ENCODE measurements around the gene USH2A. TPM values are rescaled to one million over a fixed set of nuclear protein-coding genes. Genes with fewer than 3 reads are reported as not detected.

USH2A gene
- total RNA-seq, 1 donor from 2014 or later, result 0.55 TPM

DNA sequence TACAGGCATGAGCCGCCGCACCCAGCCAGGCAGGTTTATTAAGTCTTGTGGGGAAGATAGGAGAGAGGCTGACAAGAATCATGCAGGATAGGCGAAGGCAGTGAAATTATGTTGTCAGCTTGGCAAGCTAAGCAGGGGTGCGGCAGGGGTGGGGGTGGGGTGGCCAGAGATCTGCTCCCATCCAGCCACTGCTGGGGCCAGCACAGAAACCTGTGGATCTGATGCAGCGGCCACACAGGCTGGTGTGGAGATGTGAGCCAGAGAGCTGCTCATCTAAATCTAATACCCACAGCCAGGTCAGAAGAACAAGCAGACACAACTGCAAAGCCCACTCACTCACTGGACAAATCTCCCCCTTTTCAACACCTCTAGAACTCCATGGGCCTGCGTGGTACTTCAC, 787.4 kb downstream of the USH2A start:
- no peak for DNase-seq (ENCODE audit: low spot score, unreplicated experiment)
- H3K4me3 Mint-ChIP-seq (ENCODE audit: low read depth), result no peak overlapping the region
- H3K36me3 Mint-ChIP-seq (ENCODE audit: insufficient read depth), result no peaks in the 10 kb centered on the region
- peaks cover 26% of the 10 kb centered on the region for H3K4me1 Mint-ChIP-seq (ENCODE audit: low read depth)
- TF ChIP-seq, protein P1, sequence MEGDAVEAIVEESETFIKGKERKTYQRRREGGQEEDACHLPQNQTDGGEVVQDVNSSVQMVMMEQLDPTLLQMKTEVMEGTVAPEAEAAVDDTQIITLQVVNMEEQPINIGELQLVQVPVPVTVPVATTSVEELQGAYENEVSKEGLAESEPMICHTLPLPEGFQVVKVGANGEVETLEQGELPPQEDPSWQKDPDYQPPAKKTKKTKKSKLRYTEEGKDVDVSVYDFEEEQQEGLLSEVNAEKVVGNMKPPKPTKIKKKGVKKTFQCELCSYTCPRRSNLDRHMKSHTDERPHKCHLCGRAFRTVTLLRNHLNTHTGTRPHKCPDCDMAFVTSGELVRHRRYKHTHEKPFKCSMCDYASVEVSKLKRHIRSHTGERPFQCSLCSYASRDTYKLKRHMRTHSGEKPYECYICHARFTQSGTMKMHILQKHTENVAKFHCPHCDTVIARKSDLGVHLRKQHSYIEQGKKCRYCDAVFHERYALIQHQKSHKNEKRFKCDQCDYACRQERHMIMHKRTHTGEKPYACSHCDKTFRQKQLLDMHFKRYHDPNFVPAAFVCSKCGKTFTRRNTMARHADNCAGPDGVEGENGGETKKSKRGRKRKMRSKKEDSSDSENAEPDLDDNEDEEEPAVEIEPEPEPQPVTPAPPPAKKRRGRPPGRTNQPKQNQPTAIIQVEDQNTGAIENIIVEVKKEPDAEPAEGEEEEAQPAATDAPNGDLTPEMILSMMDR (IDR thresholded peaks at IDR 0.05; ENCODE audit: unreplicated experiment), result no peak
- peaks cover 8% of the 10 kb centered on the region for H3K27me3 Mint-ChIP-seq
- no peaks in the 10 kb centered on the region for H3K9me3 Mint-ChIP-seq (ENCODE audit: low read depth)
- H3K27ac Mint-ChIP-seq, result peak overlapping the region; percentile 73

DNA sequence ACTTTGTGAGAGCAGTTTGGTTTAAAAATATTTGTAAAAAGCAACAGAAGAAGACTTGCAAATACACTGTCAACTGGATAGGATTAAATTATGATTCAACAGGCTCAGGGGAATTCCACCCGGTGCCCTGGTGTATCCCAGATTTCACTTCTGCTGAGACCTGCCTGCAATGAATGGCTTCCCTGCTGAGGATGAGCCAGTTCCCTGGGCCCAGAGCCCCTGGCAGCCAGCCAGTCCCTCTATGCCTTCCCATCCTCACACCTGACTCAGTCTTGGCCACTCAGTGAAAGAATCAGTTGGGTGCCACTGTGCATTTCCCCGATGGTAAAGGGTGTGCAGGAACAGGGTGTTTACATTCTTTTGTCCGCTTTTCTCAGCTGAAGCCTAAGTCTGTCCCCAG, 791.8 kb downstream of the USH2A start:
- H3K4me3 Mint-ChIP-seq (ENCODE audit: low read depth), result no peak overlapping the region
- H3K27me3 Mint-ChIP-seq, result peaks cover 8% of the 10 kb centered on the region
- H3K4me1 Mint-ChIP-seq (ENCODE audit: low read depth), result peaks cover 14% of the 10 kb centered on the region
- TF ChIP-seq, protein P1 (IDR thresholded peaks at IDR 0.05; ENCODE audit: unreplicated experiment), result no peak
- H3K36me3 Mint-ChIP-seq (ENCODE audit: insufficient read depth), result no peaks in the 10 kb centered on the region
- no peak overlapping the region for H3K27ac Mint-ChIP-seq
- H3K9me3 Mint-ChIP-seq (ENCODE audit: low read depth), result no peaks in the 10 kb centered on the region
- no peak for DNase-seq (ENCODE audit: low spot score, unreplicated experiment)

DNA sequence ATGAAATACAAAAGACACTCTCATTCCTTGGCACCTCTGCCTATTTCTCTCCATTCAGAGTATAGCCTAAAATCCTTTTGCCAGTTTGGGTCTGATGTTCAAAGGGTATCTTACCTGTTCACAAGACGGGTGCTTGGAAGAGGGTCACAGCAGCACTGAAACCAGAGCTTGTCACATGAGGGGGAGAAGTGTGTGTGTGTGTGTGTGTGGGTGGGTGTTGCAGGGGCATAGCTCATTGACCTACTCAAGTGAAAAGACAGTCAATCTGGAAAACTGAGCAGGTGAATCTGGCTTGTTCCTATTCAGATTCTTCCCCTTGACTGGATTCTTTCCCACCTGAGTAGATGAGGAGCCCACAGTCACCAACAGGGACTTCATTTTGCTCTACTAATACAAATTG, 792.2 kb downstream of the USH2A start:
- no peak overlapping the region for H3K4me3 Mint-ChIP-seq (ENCODE audit: low read depth)
- no peaks in the 10 kb centered on the region for H3K9me3 Mint-ChIP-seq (ENCODE audit: low read depth)
- TF ChIP-seq, protein P1 (IDR thresholded peaks at IDR 0.05; ENCODE audit: unreplicated experiment), result no peak
- no peaks in the 10 kb centered on the region for H3K36me3 Mint-ChIP-seq (ENCODE audit: insufficient read depth)
- DNase-seq (ENCODE audit: low spot score, unreplicated experiment), result no peak
- H3K4me1 Mint-ChIP-seq (ENCODE audit: low read depth), result peaks cover 9% of the 10 kb centered on the region
- H3K27me3 Mint-ChIP-seq, result peaks cover 8% of the 10 kb centered on the region
- no peak overlapping the region for H3K27ac Mint-ChIP-seq

DNA sequence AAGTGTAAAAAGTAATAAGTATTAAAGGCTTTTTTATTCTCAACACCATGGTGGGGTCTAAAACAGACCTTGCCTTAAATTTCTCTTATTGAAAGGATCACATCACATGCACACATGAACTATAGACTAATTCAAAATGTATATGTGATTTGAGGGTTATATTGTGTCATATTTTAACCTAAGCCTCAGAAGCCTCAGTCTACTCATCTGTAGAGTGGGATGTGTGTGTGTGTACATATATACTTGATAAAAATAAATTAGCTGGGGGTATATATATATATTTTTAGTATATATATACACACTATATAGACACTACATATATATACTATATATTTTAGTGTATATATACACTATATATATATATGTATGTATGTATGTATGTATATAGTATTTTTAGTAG, 797.3 kb downstream of the USH2A start:
- DNase-seq (ENCODE audit: low spot score, unreplicated experiment), result no peak
- Mint-ChIP-seq H3K36me3 (ENCODE audit: insufficient read depth) (peaks cover under 1% of the 10 kb centered on the region), H3K27ac (no peak overlapping the region), H3K4me3 (ENCODE audit: low read depth) (no peak overlapping the region), H3K4me1 (ENCODE audit: low read depth) (no peaks in the 10 kb centered on the region), H3K27me3 (no peaks in the 10 kb centered on the region), H3K9me3 (ENCODE audit: low read depth) (no peaks in the 10 kb centered on the region)
- TF ChIP-seq, protein P1 (IDR thresholded peaks at IDR 0.05; ENCODE audit: unreplicated experiment), result no peak

DNA sequence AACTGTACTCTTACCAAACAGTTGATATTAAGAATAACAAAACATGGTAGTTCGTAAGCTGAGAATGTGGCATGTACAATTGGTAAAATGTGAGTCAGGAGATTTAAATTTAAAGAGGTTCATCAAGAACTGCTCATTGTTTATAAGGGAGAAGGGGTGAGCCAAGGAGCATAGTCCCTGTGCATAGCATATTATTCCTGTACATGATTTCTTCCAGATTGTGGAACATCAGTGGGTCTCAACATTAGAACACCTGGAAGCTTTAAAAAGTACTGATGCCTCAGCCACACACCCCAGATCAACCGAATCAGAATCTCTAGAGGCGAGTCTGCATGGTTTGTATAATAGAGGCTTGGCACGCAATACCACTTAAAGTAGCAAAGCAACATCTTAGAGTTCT, 800.1 kb downstream of the USH2A start:
- Mint-ChIP-seq H3K4me1 (ENCODE audit: low read depth) (no peaks in the 10 kb centered on the region), H3K36me3 (ENCODE audit: insufficient read depth) (peaks cover 9% of the 10 kb centered on the region), H3K9me3 (ENCODE audit: low read depth) (no peaks in the 10 kb centered on the region), H3K27ac (no peak overlapping the region), H3K27me3 (no peaks in the 10 kb centered on the region), H3K4me3 (ENCODE audit: low read depth) (no peak overlapping the region)
- no peak for DNase-seq (ENCODE audit: low spot score, unreplicated experiment)
- TF ChIP-seq, protein P1 (IDR thresholded peaks at IDR 0.05; ENCODE audit: unreplicated experiment), result no peak
